ENCODE results near the gene KIF18A.

Gene KIF18A

DNA sequence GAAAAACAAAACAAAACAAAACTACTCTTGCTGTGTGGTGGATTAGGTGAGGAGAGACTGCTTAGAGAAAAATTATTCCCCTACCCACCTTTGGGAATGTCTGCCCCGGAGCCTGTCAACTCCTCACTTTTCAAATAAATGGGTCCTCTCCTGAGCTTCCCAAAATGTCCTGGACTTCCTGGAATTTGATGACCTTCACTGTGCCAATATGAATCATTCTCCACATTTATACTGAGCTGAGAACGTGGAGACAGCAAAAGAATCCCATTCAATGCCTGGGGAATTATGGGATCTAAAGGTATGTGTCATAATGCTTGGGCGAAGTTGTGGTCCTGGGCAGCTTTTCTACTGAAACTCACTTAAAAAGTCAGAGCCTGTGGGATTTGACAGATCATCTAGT lies 136.8 kb downstream of the KIF18A start:
- Histone ChIP-seq H3F3A (ENCODE audit: insufficient read depth, low read length) (no peaks in the 10 kb centered on the region), H3K4me2 (ENCODE audit: low read depth, low read length) (no peak overlapping the region), H4K20me1 (ENCODE audit: insufficient read depth, low read length) (no peaks in the 10 kb centered on the region), H3K9ac (ENCODE audit: low read length) (no peak overlapping the region), H3K4me3 (ENCODE audit: low read length) (no peak overlapping the region), H2AFZ (ENCODE audit: low read length) (no peak overlapping the region), H3K27me3 (replicated peaks; ENCODE audit: insufficient read depth, low read length) (no peaks in the 10 kb centered on the region), H3K9me3 (replicated peaks; ENCODE audit: insufficient read depth, low read length) (no peaks in the 10 kb centered on the region), H3K9me2 (replicated peaks; ENCODE audit: insufficient read depth, low read length) (0 out of 2 replicates have a peak, but pooled peaks cover 5% of the 10 kb centered on the region), H3K4me1 (ENCODE audit: low read length) (no peaks in the 10 kb centered on the region), H3K36me3 (replicated peaks; ENCODE audit: insufficient read depth, low read length) (no peaks in the 10 kb centered on the region), H3K27ac (ENCODE audit: low read length) (no peak overlapping the region), H3K79me2 (ENCODE audit: low read length) (no peaks in the 10 kb centered on the region)
- TF ChIP-seq EZH2phosphoT487 (IDR thresholded peaks at IDR 0.05; ENCODE audit: low read length) (no peak), EZH2 (optimal IDR thresholded peaks at IDR 0.05; ENCODE audit: low read depth, low read length) (no peak)
- TF ChIP-seq, protein P1, sequence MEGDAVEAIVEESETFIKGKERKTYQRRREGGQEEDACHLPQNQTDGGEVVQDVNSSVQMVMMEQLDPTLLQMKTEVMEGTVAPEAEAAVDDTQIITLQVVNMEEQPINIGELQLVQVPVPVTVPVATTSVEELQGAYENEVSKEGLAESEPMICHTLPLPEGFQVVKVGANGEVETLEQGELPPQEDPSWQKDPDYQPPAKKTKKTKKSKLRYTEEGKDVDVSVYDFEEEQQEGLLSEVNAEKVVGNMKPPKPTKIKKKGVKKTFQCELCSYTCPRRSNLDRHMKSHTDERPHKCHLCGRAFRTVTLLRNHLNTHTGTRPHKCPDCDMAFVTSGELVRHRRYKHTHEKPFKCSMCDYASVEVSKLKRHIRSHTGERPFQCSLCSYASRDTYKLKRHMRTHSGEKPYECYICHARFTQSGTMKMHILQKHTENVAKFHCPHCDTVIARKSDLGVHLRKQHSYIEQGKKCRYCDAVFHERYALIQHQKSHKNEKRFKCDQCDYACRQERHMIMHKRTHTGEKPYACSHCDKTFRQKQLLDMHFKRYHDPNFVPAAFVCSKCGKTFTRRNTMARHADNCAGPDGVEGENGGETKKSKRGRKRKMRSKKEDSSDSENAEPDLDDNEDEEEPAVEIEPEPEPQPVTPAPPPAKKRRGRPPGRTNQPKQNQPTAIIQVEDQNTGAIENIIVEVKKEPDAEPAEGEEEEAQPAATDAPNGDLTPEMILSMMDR (IDR thresholded peaks at IDR 0.05; ENCODE audit: low read length): no peak
- DNase-seq: no peak

Measured in MM.1S (cell line).